Iris pigment epithelial cell (primary cell): ENCODE data around the gene FHOD3.

ENCODE experiments used
- DNase-seq: peaks from one replicate; pipeline ENCODE4 v3.0.0-alpha.2; 2011; ENCODE audit warnings: low read depth

FHOD3 gene

DNA sequence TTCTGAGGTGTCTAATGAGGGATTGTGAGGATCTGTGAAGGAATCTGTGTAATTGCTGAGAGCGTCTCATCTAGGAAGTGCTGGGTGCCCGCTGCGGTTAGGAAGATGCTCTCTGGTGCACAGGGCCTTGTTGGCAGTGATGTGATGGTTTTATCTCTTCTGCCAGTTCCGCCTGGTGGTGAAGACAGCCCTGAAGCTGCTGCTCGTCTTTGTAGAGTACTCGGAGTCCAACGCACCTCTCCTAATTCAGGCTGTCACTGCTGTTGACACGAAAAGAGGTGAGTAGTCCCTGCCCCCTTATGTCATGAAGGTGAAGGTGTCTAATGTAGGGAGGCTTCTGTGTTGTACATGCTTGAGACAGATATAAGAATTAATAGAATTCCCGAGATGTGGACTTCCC is 297.1 kb downstream of the FHOD3 start:
- no peak for DNase-seq

DNA sequence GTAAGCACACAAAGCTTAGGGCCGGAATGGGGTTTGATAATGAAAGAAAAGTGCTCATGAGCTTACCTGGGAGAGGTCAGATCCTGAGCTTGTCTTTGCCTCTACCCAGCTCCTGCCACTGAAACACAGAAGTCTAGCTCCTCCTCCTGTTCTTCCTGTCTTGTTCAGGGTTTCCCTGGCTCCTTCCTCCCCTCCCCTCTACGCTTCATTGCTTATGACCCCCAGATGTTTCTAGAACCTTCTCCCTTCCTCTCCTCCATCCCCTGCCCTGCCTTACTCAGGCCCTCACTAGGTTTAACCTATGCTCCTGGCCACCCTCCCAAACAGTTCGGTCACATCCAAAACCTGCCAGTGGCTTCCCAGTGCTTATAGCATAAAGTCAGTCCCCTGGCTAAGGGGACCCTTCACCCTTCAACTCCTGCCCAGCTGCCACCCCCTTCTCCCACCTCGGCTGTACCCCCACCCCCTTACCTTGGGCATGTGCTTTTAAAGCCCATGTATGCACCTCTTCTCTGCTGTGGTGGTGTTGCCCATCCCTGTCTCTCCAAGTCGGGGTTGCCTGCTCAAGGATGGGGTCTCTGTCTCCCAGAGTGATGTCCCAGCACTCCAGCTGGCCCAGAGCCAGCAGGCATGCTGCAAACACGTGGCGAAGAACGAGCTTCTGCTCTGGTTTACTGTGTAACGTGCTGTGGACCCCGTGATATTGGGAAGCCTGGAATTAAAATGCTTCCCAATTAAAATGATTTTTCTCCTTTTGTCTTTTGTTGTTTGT is 297.7 kb downstream of the FHOD3 start:
- DNase-seq: no peak

DNA sequence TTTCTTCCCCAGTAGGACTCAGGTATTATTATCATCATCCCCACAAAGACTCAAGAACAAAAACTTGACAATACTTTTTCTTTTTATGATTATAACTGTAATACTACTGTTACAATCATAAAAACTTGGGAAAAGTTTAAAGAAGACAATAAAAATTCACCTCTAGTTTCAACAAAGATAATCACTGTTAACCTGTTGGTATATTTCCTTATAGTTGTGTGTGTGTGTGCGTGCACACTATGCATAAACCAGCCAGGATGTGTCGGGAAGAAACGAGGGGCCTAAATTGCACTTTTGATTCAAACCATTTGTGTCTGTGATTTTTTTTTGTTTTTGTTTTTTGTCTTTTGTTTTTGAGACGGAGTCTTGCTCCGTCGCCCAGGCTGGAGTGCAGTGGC is 298.3 kb downstream of the FHOD3 start:
- no peak for DNase-seq

DNA sequence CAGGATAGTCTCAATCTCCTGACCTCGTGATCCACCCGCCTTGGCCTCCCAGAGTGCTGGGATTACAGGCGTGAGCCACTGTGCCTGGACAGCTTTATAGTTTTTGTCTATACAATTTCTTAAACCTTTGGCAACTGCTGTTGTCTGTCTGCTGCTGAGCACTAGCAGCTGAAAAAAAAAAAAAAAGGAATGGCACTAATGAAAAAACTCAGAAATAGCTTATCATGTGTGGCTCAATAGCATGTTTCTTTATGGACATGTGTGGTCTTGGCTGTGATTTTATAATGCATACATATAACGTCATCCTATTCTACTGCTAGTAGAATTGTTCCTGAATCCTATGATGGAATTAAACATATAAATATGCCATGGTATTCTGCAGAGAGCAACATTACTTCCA is 300.1 kb downstream of the FHOD3 start:
- no peak for DNase-seq

DNA sequence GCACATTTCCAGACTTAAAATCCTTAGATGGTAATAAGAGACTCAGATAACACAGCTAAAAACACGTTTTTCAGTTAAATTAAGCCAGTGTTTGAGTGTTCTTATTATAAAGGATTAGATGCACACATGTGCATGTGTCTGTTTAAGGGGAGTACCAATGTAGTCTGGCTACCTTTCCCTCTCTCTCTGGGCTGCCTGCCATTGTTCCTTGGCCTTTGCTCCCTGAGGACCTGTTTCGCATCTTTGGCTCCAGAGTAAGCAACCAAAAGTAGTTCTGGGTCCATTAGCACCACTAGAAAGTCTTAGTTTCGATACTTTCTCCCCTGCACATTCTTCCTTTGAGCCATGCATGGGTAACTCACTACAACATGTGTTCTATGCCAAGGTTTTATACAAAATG is 303.0 kb downstream of the FHOD3 start:
- DNase-seq: no peak

DNA sequence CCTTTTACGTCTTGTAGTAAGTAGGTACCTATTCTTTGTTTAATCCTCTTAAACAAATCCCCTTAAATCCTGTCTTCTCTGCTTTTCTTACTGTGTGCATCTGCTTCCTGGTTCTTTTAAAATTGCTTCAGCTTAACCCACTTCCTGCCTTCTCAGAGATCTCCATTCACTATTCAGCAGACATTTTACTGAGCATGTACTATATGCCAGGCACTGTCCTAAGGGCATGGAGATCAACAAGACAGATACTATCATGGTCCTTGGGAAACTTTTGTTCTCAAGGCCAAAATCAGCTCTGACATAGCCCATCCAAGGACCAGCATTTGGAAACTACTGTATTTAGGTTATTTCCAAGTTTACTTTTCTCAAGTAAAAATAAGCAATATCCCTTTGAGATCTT is 303.8 kb downstream of the FHOD3 start:
- DNase-seq: no peak

DNA sequence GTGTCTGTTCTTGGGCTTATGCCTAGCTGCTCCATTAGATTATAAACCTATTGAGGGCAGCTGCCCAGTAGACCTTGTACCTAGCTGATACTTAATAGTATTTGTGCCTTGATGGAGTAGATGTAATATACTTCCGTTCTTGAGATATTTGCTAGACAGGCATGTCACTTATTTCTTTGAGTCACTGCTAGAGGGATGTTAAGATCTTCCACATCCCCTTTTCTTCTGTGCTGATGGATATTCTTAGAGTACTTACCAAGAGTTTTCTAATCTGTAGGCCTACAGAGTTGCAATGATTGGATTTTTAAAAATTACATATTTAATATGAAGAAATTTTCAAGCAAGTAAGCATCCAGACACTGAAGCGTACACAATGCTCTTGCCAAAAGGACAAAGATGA is 304.6 kb downstream of the FHOD3 start:
- DNase-seq: no peak

DNA sequence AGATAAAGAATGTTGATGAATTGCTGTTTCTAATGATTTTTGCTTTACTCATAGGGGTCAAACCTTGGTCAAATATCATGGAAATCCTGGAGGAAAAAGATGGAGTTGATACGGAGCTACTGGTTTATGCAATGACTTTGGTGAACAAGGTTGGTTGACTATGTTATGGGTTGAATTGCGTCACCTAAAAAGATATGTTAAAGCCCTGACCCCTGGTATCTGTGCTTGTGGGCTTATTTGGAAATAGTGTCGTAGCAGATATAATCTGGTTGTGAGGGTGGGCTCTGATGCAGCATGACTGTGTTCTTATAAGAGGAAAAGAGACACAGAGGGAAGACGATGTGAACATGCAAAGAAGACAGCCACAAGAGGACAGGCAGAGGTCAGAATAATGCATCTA is 305.1 kb downstream of the FHOD3 start:
- peak; percentile 8 for DNase-seq

DNA sequence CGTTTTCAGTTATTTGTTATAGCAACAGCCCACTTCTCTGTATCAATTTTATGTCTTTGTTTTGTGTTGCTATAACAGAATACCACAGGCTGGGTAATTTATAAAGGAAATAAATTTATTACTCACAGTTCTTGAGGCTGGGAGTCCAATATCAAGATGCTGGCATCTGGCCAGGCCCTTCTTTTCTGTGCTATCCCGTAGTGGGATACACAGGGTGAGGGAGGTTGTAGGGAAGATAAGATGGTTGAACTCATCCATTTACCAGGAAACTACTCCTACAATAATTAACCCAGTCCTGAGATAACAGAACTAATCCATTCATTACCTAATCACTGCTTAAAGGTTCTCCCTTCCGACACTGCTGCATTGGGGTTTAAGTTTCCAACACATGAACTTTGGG is 310.6 kb downstream of the FHOD3 start:
- DNase-seq: no peak

DNA sequence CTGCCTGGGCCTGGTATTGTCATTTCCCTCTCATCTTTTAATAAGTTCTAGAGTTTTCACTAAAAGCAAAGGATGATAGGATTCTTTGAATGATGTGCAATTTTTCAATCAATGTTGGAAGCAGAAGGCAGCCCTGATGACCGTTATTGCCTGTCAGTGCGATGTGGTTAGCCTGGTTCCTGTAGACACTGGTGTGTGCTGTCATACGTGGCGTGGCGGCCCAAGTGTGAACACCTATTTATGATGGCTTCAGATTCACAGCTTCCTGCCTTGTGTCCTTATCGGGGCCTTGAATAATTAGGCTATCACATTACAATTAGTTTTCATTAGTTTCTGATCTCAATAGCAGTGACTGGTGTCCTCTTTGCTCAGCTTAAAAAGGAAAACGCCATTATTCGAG is 312.7 kb downstream of the FHOD3 start:
- DNase-seq: no peak

DNA sequence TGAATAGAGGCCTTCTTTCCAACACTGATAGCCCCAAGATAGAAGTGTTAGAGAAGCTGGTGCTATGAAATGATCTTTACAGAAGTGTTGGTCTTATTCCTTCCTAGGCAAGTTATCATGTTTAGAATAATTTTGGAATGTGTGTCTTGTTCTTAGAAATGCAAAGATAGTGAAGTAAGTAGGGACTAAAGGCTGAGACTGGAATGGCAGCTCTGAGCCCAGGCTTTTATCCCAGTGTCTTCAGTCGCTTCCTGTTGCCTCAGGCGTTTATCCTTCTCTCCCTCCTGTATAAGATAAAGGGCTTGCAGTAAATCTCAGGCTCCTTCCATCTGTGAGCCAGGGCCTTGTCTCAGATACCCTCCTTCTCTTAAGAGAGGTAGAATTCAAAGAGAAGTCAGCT is 313.1 kb downstream of the FHOD3 start:
- DNase-seq: no peak

DNA sequence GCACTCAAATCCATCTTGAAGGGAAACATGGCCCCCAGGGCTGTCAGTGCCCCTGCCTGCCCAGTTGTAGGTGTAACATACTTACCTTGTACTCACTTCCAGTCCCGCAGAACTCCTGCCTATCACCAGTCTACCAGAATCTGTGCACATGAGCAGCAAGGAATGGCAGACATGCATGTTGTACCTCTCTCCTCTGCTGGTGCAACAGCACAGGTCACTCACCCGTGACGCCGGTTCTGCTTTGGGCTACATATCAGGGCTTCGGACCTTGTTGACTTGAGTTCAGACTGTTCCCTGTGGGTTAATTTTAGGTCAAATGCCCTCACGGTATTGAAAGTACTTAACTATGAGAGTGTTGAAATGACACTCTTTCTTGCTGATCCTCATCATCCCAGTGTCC is 315.6 kb downstream of the FHOD3 start:
- DNase-seq: no peak

DNA sequence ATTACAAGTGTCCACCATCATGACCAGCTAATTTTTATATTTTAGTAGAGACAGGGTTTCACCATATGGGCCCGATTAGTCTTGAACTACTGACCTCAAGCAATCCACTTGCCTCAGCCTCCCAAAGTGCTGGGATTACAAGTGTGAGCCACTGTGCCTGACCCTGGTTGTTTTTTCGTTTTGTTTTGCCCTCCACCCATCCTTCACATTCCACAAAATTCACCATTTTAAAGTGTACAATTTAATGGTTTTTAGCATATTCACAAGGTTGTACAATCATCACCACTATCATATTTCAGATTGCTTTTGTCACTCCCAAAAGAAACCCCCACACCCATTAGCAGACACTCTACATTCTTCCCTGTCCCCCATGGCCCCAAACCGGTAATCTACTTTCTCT is 316.3 kb downstream of the FHOD3 start:
- DNase-seq: no peak

DNA sequence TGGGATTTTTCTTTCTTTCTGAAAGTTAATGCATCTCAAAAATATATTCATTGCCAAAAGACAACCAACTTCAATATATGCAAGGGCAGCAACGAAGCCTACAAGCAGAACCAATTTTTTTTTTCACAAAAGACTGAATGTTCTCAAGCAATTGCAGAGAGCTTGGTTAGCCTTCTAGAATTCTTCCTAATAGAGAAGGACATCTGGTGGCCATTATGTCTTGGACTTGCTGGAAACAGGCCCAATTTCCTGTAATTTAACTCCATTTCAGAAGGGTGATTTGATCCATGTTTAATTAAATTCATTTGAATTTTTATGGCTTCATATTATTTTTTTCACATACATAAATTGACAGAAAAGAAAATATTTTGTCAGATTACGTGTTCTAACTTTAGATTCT is 323.3 kb downstream of the FHOD3 start:
- no peak for DNase-seq

DNA sequence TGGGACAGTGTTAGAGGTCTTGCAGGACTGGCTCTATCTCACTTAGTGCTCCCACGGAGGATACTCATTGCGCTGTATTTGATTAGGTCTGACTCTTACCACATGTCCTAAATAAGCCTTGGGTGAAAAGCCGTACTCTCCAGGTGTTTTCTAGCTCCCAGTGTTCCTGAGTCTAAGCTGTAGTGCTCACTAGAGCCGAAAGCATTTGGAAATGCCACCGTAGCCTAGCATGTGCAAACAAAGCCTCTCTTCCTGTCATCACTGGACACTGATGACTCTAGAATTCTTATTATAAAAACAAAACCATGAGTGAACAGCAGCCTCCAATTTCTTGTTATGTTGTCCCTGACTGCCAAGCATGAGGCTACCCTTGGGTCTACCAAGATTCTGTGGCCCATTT is 325.1 kb downstream of the FHOD3 start:
- no peak for DNase-seq

DNA sequence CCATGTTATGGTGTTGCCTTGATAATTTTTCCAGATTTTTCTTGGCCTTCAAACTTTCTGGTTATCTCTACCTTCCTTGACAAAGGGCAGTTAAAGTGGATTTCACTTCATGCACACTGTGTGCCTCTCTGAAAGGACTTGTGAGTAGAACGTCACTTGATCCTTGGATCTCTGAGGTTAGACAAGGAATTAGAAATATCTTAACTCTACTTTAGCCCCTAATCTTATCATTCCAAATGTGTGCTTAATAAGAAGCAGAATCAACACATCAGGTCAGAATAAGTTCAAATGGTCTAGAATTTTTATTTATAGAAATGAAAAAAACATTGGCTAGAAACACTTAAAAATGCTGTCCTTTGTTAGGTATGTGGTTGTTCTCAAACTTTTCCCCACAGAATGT is 325.6 kb downstream of the FHOD3 start:
- no peak for DNase-seq

DNA sequence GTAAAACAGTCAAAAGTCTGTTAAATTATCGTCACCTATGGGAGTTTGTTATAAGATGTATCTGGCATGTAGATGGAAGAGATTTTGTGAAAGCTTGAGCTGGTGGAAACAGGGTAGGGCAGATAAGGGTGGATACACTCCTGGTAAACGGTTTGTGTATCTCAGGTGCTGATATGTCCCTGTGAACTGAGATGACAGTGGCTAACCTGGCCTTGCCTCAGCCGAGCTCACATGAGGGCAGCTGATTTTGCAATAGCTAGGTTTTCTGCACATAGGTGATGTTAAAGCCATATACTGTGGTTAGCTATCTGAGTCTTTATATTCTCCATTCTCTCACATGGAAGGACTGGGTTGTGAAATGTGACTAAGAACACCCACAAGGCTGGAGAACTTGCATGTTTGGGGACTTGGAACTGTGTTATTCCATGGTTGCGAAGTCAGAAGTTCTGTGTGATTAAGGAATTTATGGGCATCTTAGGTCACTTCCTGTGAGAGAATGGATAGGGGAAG is 326.2 kb downstream of the FHOD3 start:
- no peak for DNase-seq

DNA sequence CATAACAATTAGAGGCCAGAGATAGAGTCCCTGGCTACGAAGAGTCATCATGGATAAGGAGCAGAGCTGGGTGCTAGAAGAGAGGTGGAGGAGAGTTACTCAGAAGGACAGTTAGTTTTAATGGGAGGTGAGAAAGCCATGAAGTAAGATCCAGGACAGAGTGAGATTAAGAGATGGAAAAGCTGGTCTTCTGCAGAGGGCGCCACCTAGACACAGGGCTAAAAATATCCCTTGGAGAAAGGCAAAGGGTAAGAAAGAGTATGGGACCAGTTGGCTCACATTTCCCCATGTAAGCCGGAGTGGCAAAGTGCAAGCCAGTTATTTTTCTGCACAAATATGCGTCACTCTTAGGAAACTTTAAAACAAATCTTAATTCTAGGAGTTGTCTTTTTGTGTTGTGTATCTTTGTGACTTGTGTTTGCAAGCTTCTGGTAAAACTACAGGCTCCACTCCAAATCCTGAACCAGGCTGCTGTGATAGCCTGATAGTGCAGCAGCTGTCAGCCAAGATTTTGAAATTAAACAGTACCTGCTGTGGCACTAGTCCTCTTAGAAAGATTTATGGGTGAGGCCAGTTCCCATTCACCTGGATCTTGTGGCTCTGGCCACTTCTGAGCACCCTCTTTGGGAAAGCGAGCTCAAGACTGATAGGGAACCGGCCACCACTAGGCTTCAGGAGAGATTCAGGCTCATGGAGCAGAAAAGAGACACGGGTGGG is 327.1 kb downstream of the FHOD3 start:
- no peak for DNase-seq

DNA sequence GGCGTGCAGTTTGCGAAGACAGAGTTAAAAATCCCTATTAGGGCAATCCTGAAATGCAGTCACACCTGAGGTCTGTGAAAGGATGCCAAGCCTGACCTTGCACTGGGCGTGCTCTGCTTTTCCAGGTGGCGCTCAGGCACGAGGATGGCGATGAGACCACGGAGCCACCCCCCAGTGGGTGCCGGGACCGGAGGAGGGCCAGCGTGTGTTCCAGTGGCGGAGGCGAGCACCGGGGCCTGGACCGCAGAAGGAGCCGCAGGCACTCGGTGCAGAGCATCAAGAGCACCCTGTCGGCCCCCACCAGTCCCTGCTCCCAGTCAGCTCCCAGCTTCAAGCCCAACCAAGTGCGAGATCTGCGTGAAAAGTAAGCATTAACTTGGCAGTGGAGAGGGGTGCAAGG is 327.9 kb downstream of the FHOD3 start:
- DNase-seq: no peak

DNA sequence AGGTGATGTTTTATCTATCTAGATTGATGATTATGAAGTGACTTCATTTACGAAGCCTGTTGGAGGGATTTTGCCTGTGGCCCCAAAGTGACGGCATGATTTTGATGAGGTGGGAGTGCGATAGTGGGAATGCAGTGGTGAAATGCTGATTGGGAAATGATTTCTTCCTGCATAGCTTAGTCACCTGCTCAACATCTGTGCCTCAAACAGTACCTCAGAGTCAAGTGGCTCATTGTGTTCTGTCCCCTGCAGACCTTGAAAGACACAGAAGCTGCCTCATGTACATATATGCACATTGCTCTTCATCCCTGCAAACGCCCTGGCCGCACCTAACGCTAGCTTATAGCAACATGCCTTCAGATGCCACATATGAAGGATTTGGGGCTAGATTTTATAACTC is 330.1 kb downstream of the FHOD3 start:
- DNase-seq: no peak

DNA sequence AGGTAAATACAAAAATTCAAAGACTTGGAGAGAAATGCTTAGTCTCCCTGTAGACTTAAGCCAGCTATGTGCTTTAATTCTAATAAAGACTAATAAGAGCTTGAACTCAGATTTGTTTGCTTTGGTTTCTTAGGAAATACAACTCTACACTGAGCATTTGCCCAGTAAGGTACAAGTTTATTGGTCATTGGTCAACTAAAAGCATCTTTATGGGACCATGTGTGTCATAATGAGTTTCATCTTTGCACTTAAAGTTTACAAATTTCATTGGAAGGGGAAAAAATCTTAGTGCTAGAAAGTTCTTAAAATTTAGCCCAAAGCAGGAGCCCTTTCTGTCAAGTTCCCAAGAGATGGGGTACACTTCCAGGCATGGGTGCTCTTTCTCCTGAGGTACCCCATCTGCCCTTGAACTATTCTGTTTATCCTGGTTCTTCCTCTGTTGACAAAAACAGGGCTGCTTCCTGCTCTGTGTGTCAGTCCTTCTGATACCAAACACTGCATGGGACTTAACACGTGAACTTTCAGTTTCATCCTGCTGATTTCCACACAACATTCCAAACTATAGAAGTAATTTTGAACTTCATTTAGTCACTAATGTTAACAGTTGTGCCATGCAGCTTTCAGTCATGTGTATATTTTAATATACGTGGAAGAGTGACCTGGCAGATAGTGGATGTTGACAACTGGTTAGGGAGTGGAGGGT is 331.1 kb downstream of the FHOD3 start:
- peak; percentile 75 for DNase-seq

DNA sequence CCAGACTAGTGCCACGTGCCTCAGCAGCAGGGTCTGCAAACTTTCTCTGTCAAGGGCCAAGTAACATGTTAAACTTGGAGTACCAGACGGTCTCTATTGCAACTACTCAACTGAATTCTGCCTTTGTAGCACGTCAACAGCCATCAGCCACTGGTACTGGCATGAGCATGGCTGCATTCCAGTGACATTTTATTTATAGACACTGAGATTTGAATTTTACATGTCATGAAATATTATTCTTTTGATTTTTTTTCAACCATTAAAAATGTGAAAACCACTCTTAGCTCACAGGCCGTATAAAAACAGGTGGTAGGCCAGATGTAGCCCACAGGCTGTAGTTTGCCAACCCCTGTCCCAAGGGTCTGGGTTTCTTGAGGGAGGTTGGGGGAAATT is 331.6 kb downstream of the FHOD3 start:
- DNase-seq: no peak

DNA sequence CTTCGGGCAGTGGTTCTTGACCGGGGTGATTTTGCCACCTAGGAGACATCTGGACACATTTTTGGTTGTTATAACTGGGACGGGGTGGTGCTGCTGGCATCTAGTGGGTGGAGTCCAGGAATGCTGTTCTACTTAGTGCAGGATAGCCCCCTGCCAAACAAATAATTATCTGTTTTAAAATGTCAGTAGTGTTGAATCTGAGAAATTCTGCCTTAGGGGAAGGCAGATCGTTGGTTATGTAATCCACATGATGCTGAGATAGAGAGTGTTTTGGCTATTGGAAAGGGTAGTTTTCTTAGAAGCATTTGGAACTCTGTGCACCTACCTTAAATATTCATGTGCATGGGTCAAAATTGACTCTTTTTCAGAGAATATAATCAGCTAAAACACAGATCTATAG is 332.3 kb downstream of the FHOD3 start:
- no peak for DNase-seq
